Adrenal gland (tissue), 12 donors: ENCODE measurements around the gene SOX10. TPM values are rescaled to one million over a fixed set of nuclear protein-coding genes. Genes with fewer than 3 reads are reported as not detected.

Source experiments
- DNase-seq, 7 donors: peaks; one replicate each; pipeline ENCODE4 v3.0.0-alpha.2; 2019 to 2020
- H3K27ac ChIP-seq, 5 donors: fragments of 200-600 bp; sonication (generic) in 4 of 5; 1 replicate in 3 of 5; 2 replicates in 2 of 5; pipeline versions ENCODE4 v1.5.1 to v1.8.0; 2016 to 2020; ENCODE audit warnings: mild to moderate bottlenecking in 1 of 5
- H3K27me3 ChIP-seq: fragments of 200-600 bp; 2 replicates; pipeline ENCODE4 v1.8.0; 2021
- H3K36me3 ChIP-seq, 2 donors: fragments of 200-600 bp; replicated peaks in 1 of 2; 1 replicate in 1 of 2; 2 replicates in 1 of 2; pipeline versions ENCODE4 v1.5.1 to v1.8.0; 2018 to 2022
- H3K4me1 ChIP-seq, 2 donors: fragments of 200-600 bp; replicated peaks in 1 of 2; 1 replicate in 1 of 2; 2 replicates in 1 of 2; pipeline versions ENCODE4 v1.5.1 to v1.8.0; 2018 to 2021
- H3K4me3 ChIP-seq, 4 donors: fragments of 200-600 bp; sonication (generic) in 3 of 4; one replicate each; pipeline ENCODE4 v1.5.1; 2016 to 2018
- H3K9me3 ChIP-seq, 3 donors: fragments of 200-600 bp; sonication (generic) in 1 of 3; replicated peaks in 1 of 3; 1 replicate in 2 of 3; 2 replicates in 1 of 3; pipeline versions ENCODE4 v1.5.1 to v1.8.0; 2016 to 2021
- CTCF ChIP-seq, 6 experiments: fragments of 450-650 bp in 4 of 6; fragments of 200-600 bp in 2 of 6; sonication (generic) in 1 of 6; IDR thresholded peaks; 1 replicate in 5 of 6; 2 replicates in 1 of 6; pipeline versions ENCODE4 v1.5.1 to v1.8.0; 2016 to 2021; ENCODE audit warnings: antibody characterized with exemption in 6 of 6, mild to moderate bottlenecking in 2 of 6, moderate library complexity in 1 of 6
- POLR2A ChIP-seq, 2 donors: fragments of 450-650 bp; IDR thresholded peaks; one replicate each; pipeline ENCODE4 v1.6.1; 2017; ENCODE audit warnings: antibody characterized with exemption in 2 of 2, mild to moderate bottlenecking in 2 of 2, moderate library complexity in 1 of 2
- WGBS, 4 donors: extraction: QIAGEN DNeasy Blood & Tissue Kit in 2 of 4; methylation state at CpG; one replicate each; pipeline versions ENCODE4 v1.1.5 to v1.1.7; 2013 to 2017; 5-methylcytosine and 5-hydroxymethylcytosine counted together
- intact Hi-C, 2 donors: fragments of 100-400 bp; cut with DNase I; formaldehyde crosslinking; loops; one replicate each; pipeline versions ENCODE4 v1.14.1 to v1.15.0; 2022 to 2023
- polyA plus RNA-seq, 3 donors: library from polyadenylated mRNA; stranded (reverse); fragments of 200-250 nt in 2 of 3; fragments of 350-450 nt in 1 of 3; fragmentation: Illumina TruSeq in 1 of 3; extraction: RNeasy Lipid Tissue Mini Kit (QIAGEN cat#74804) in 1 of 3; gene quantifications; one replicate each; pipeline ENCODE4 v1.2.3, GENCODE V29; 2013 to 2014
- total RNA-seq, 9 donors: library from RNA; depleted of rRNA in 4 of 9; stranded (reverse); fragments of >200 nt in 4 of 9; fragments of 120-200 nt in 1 of 9; fragmentation: NEBNext Ultra II Directional in 1 of 9; extraction: Animal tissue kit (Norgen Biotek cat#: 25700) in 1 of 9; gene quantifications; one replicate each; pipeline versions ENCODE4 v1.1.0 to v1.2.4, GENCODE V29; 2013 to 2023
- donor health status: healthy with polysubstance abuse.
- donor health status: Bipolar disorder and iron deficiency.
- donor health status: DM: yes; HTN: yes; CAD: no.
- donor health status: DM: no; HTN: no; CAD: no.
- donor health status: DM: no; HTN: no; CAD: no.
- donor health status: DM: yes; HTN: yes; CAD: no.

Gene SOX10
- total and polyA plus RNA-seq, 12 donors: 0.16 to 5.4 (median 0.78) TPM; not detected in 1

- Histone ChIP-seq H3K4me3 (no peak overlapping the region), H3K4me1 (peaks cover 10 to 12% of the 10 kb centered on the region in 2 donors), H3K27ac (no peak overlapping the region), H3K27me3 (no peaks in the 10 kb centered on the region), H3K36me3 (peaks cover 0 to 41% of the 10 kb centered on the region in 2 donors), H3K9me3 (no peaks in the 10 kb centered on the region)
- TF ChIP-seq CTCF (IDR thresholded peaks at IDR 0.05): no peak
- TF ChIP-seq POLR2A (IDR thresholded peaks at IDR 0.05): no peak
- intact Hi-C loops: no loop called here
- WGBS, 4 donors: 95 to 100% (median 97%) methylated on average over 3 to 5 of the region's 5 CpGs
- DNase-seq: no peak
These were observed 55.0 kb downstream of the SOX10 start for GRCh38 chr22:37929390-37929789.

GRCh38 chr22:37927637-37927936 lies 56.8 kb downstream of the SOX10 start:
- intact Hi-C loops: no loop called here
- 89 to 99% (median 95%) methylated on average over 3 to 5 of the region's 5 CpGs for WGBS, 4 donors
- H3K9me3 ChIP-seq: no peaks in the 10 kb centered on the region
- peaks cover 0 to 45% of the 10 kb centered on the region in 2 donors for H3K36me3 ChIP-seq
- no peak overlapping the region for H3K4me3 ChIP-seq
- H3K27me3 ChIP-seq: no peaks in the 10 kb centered on the region
- DNase-seq: no peak
- no peak overlapping the region for H3K27ac ChIP-seq
- no peaks in the 10 kb centered on the region for H3K4me1 ChIP-seq
- no peak for TF ChIP-seq CTCF (IDR thresholded peaks at IDR 0.05)
- TF ChIP-seq POLR2A (IDR thresholded peaks at IDR 0.05): no peak

GRCh38 chr22:37926771-37927636 lies 57.4 kb downstream of the SOX10 start:
- Histone ChIP-seq H3K27ac (no peak overlapping the region), H3K4me3 (no peak overlapping the region), H3K9me3 (no peaks in the 10 kb centered on the region), H3K36me3 (peaks cover 0 to 40% of the 10 kb centered on the region in 2 donors), H3K4me1 (no peaks in the 10 kb centered on the region), H3K27me3 (no peaks in the 10 kb centered on the region)
- intact Hi-C loops: no loop called here
- no peak for DNase-seq
- TF ChIP-seq CTCF (IDR thresholded peaks at IDR 0.05) (no peak), POLR2A (IDR thresholded peaks at IDR 0.05) (no peak)
- 89 to 99% (median 93%) methylated on average over 14 to 32 of the region's 32 CpGs for WGBS, 4 donors

GRCh38 chr22:37926358-37926757 lies 58.0 kb downstream of the SOX10 start:
- Histone ChIP-seq H3K9me3 (no peaks in the 10 kb centered on the region), H3K4me3 (no peak overlapping the region), H3K27me3 (no peaks in the 10 kb centered on the region), H3K4me1 (no peaks in the 10 kb centered on the region), H3K36me3 (peaks cover 0 to 39% of the 10 kb centered on the region in 2 donors), H3K27ac (no peak overlapping the region)
- 86 to 95% (median 91%) methylated on average over 6 to 7 of the region's 7 CpGs for WGBS, 4 donors
- TF ChIP-seq CTCF (IDR thresholded peaks at IDR 0.05) (no peak), POLR2A (IDR thresholded peaks at IDR 0.05) (no peak)
- intact Hi-C loops: no loop called here
- DNase-seq: no peak
